GM23338 (cell line): ENCODE results near the gene EXOC4.
A peak's percentile ranks its signal among the peaks of the same experiment; 100 is the strongest.

Experiments used
- EZH2 ChIP-seq: fragments of 200-600 bp; sonication (generic); IDR thresholded peaks from one replicate; pipeline ENCODE4 v1.8.0; 2017; ENCODE audit warnings: antibody characterized with exemption, mild to moderate bottlenecking, low read depth; ENCODE audit not compliant: unreplicated experiment
- TF ChIP-seq, protein P1 (sequence below), 2 experiments: fragments of 200-600 bp in 1 of 2; sonication (generic) in 1 of 2; conservative IDR thresholded peaks; 2 replicates each; pipeline versions ENCODE4 v1.5.1 to v1.6.1; 2016 to 2017; ENCODE audit warnings: antibody characterized with exemption in 2 of 2, low read depth in 2 of 2, mild to moderate bottlenecking in 2 of 2, moderate library complexity in 1 of 2

- TF ChIP-seq, protein P1, sequence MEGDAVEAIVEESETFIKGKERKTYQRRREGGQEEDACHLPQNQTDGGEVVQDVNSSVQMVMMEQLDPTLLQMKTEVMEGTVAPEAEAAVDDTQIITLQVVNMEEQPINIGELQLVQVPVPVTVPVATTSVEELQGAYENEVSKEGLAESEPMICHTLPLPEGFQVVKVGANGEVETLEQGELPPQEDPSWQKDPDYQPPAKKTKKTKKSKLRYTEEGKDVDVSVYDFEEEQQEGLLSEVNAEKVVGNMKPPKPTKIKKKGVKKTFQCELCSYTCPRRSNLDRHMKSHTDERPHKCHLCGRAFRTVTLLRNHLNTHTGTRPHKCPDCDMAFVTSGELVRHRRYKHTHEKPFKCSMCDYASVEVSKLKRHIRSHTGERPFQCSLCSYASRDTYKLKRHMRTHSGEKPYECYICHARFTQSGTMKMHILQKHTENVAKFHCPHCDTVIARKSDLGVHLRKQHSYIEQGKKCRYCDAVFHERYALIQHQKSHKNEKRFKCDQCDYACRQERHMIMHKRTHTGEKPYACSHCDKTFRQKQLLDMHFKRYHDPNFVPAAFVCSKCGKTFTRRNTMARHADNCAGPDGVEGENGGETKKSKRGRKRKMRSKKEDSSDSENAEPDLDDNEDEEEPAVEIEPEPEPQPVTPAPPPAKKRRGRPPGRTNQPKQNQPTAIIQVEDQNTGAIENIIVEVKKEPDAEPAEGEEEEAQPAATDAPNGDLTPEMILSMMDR (conservative IDR thresholded peaks at IDR 0.05; ENCODE audit: low read depth in 2 of 2): peak; percentile 37 to 50
- no peak for TF ChIP-seq EZH2
Measured at GRCh38 chr7:133973710-133974109, 720.8 kb downstream of the EXOC4 start.
